CD4-positive, alpha-beta T cell (primary cell): Measurements from ENCODE around the gene DCST2. TPM values are rescaled to one million over a fixed set of nuclear protein-coding genes. Genes with fewer than 3 reads are reported as not detected.
A peak's percentile ranks its signal among the peaks of the same experiment; 100 is the strongest.

ENCODE experiments used
- ATAC-seq: fragments of 200-7000 bp; cut with Tn5 transposase; one replicate; pipeline ENCODE4 v1.10.0; 2022; ENCODE audit warnings: mild to moderate bottlenecking; ENCODE audit not compliant: poor library complexity
- CTCF ChIA-PET: fragments of 350-600 bp; sonication (Branson Sonifier 250); formaldehyde crosslinking; loops from one replicate; lab custom pipeline; 2021; ENCODE audit warnings: antibody characterized with exemption, inconsistent platforms; lab: Charles Lee
- POLR2A ChIA-PET: fragments of 350-600 bp; sonication (Branson Sonifier 250); formaldehyde crosslinking; loops from one replicate; lab custom pipeline; 2021; ENCODE audit warnings: antibody characterized with exemption, inconsistent platforms; lab: Charles Lee
- DNase-seq, 14 experiments: peaks; one replicate each; pipeline ENCODE4 v3.0.0-alpha.2; 2013 to 2020; ENCODE audit warnings: mixed read lengths in 2 of 14
- H3K27ac ChIP-seq, 2 donors: one replicate each; pipeline versions ENCODE4 v1.5.1 to v1.7.0; 2013; ENCODE audit warnings: low read length in 2 of 2, low read depth in 1 of 2, mild to moderate bottlenecking in 1 of 2
- H3K27me3 ChIP-seq, 2 experiments: 1 replicate in 1 of 2; 2 replicates in 1 of 2; pipeline versions ENCODE4 v1.6.1 to v1.7.0; 2013; ENCODE audit warnings: low read length in 2 of 2, control low read depth in 1 of 2, mild to moderate bottlenecking in 1 of 2, moderate library complexity in 1 of 2; ENCODE audit not compliant: insufficient read depth in 2 of 2, control insufficient read depth in 1 of 2
- H3K36me3 ChIP-seq: one replicate; pipeline ENCODE4 v1.6.1; 2013; ENCODE audit warnings: low read length, control low read depth; ENCODE audit not compliant: insufficient read depth
- H3K4me1 ChIP-seq: one replicate; pipeline ENCODE4 v1.6.1; 2013; ENCODE audit warnings: low read length, control low read depth; ENCODE audit not compliant: insufficient read depth
- H3K4me3 ChIP-seq: one replicate; pipeline ENCODE4 v1.5.1; 2013; ENCODE audit warnings: mild to moderate bottlenecking, low read length, moderate library complexity
- H3K9me3 ChIP-seq, 2 experiments: 1 replicate in 1 of 2; 2 replicates in 1 of 2; pipeline versions ENCODE4 v1.6.1 to v1.7.0; 2013; ENCODE audit warnings: low read length in 2 of 2, mild to moderate bottlenecking in 2 of 2, control low read depth in 1 of 2, moderate library complexity in 1 of 2; ENCODE audit not compliant: control insufficient read depth in 1 of 2, insufficient read depth in 1 of 2
- H3K27ac Mint-ChIP-seq: one replicate; pipeline ENCODE4 v1.8.0; 2020; ENCODE audit warnings: mixed read lengths
- H3K27me3 Mint-ChIP-seq: one replicate; pipeline ENCODE4 v1.8.0; 2021; ENCODE audit warnings: mixed read lengths
- H3K36me3 Mint-ChIP-seq: one replicate; pipeline ENCODE4 v1.8.0; 2021; ENCODE audit warnings: low read depth, mixed read lengths
- H3K4me1 Mint-ChIP-seq: one replicate; pipeline ENCODE4 v1.8.0; 2021; ENCODE audit warnings: low read depth, mixed read lengths
- H3K4me3 Mint-ChIP-seq: one replicate; pipeline ENCODE4 v1.8.0; 2020; ENCODE audit warnings: mild to moderate bottlenecking, mixed read lengths
- H3K9me3 Mint-ChIP-seq: one replicate; pipeline ENCODE4 v1.8.0; 2020; ENCODE audit warnings: mixed read lengths
- CTCF ChIP-seq: fragments of 200-600 bp; IDR thresholded peaks from one replicate; pipeline ENCODE4 v1.8.0; 2022; ENCODE audit warnings: antibody characterized with exemption, mild to moderate bottlenecking
- intact Hi-C, 2 experiments: fragments of 100-400 bp; cut with DNase I in 1 of 2; cut with micrococcal nuclease in 1 of 2; formaldehyde crosslinking; loops; one replicate each; pipeline versions ENCODE4 v1.15.1 to v1.9.0; 2023 to 2025; cut with DNase I, micrococcal nuclease
- total RNA-seq, 174 experiments: library from RNA in 2 of 174; stranded (reverse) in 2 of 174; gene quantifications; one replicate each; pipeline ENCODE4 v1.2.3 and lab custom pipeline; 2021 to 2026

Gene DCST2
- total RNA-seq, 2 experiments from 2014 or later, result 1.4 to 2.2 TPM

GRCh38 chr1:155079487-155080311, 46.1 kb upstream of the DCST2 start:
- ChIA-PET CTCF (interaction anchor here (1.1 to 2.0 kb wide), 4 partner anchors 9 to 18 kb away, joined by 3 to 8 read pairs (median 6); no protein-coding TSS in a partner anchor), POLR2A (interaction anchor here (1.3 to 2.6 kb wide), 3 partner anchors 9 to 93 kb away, joined by 5 to 7 read pairs (median 6); partner anchors contain the start of genes ADAM15 and KRTCAP2)
- Histone ChIP-seq H3K36me3 (no peaks in the 10 kb centered on the region), H3K9me3 (peaks cover 0 to 30% of the 10 kb centered on the region in 2 experiments), H3K27me3 (peaks cover 46% of the 10 kb centered on the region in 2 experiments), H3K4me1 (peaks cover 69% of the 10 kb centered on the region), H3K4me3 (peak overlapping the region; percentile 48), H3K27ac (no peak overlapping the region)
- no peak for TF ChIP-seq CTCF
- Mint-ChIP-seq H3K4me3 (peak overlapping the region; percentile 86), H3K36me3 (peaks cover under 1% of the 10 kb centered on the region), H3K27ac (peak overlapping the region; percentile 1), H3K27me3 (peaks cover 40% of the 10 kb centered on the region), H3K9me3 (no peaks in the 10 kb centered on the region), H3K4me1 (peaks cover 59% of the 10 kb centered on the region)
- intact Hi-C loops, result loop anchor here (10.0 kb wide), 4 partner anchors 125 to 755 kb away; partner anchors contain the start of genes AQP10 (in 1 of the 2), ATP8B2 (in 1 of the 2), IL6R (in 1 of the 2) and PBXIP1 (in 1 of the 2)
- DNase-seq (peak in 5 of 14 experiments; percentile 24 to 61 (median 53)), ATAC-seq (peak; percentile 28)

- no peak for DNase-seq
- POLR2A ChIA-PET, result interaction anchor here (0.8 to 2.6 kb wide), 6 partner anchors 9 to 94 kb away, joined by 3 to 6 read pairs (median 4); partner anchors contain the start of genes ADAM15, EFNA4 and KRTCAP2
- Histone ChIP-seq H3K4me1 (peaks cover 63% of the 10 kb centered on the region), H3K27me3 (peaks cover 43% of the 10 kb centered on the region in 2 experiments), H3K27ac (no peak overlapping the region), H3K36me3 (no peaks in the 10 kb centered on the region), H3K4me3 (peak overlapping the region; percentile 48), H3K9me3 (peaks cover 0 to 30% of the 10 kb centered on the region in 2 experiments)
- Mint-ChIP-seq H3K27me3 (peaks cover 34% of the 10 kb centered on the region), H3K4me3 (peak overlapping the region; percentile 86), H3K9me3 (no peaks in the 10 kb centered on the region), H3K27ac (peak overlapping the region; percentile 1), H3K36me3 (no peaks in the 10 kb centered on the region), H3K4me1 (peaks cover 53% of the 10 kb centered on the region)
- CTCF ChIA-PET, result interaction anchor here (0.8 to 1.5 kb wide), 2 partner anchors 9 to 18 kb away, joined by 3 to 6 read pairs; no protein-coding TSS in a partner anchor
- intact Hi-C loops, result no loop called here
- TF ChIP-seq CTCF, result no peak
- ATAC-seq, result peak; percentile 5
Measured at GRCh38 chr1:155079210-155079486, 45.6 kb upstream of the DCST2 start.

- DNase-seq (peak in 13 of 14 experiments; percentile 33 to 79 (median 60)), ATAC-seq (peak; percentile 25)
- Mint-ChIP-seq H3K9me3 (no peaks in the 10 kb centered on the region), H3K4me1 (peaks cover 53% of the 10 kb centered on the region), H3K27ac (peak within 1 kb of the TSS; percentile 5), H3K4me3 (peak within 1 kb of the TSS; percentile 86), H3K36me3 (no peaks in the 10 kb centered on the region), H3K27me3 (peaks cover 29% of the 10 kb centered on the region)
- H3K4me1 ChIP-seq, result peaks cover 62% of the 10 kb centered on the region
- intact Hi-C loops, result no loop called here
- peak within 1 kb of the TSS; percentile 48 for H3K4me3 ChIP-seq
- peaks cover 38% of the 10 kb centered on the region in 2 experiments for H3K27me3 ChIP-seq
- no peaks in the 10 kb centered on the region for H3K36me3 ChIP-seq
- CTCF ChIA-PET, result interaction anchor here (0.8 to 1.5 kb wide), 4 partner anchors 8 to 17 kb away, joined by 3 to 6 read pairs (median 3); no protein-coding TSS in a partner anchor
- TF ChIP-seq CTCF, result no peak
- peaks cover 0 to 30% of the 10 kb centered on the region in 2 experiments for H3K9me3 ChIP-seq
- POLR2A ChIA-PET, result interaction anchor here (0.8 to 2.6 kb wide), 6 partner anchors 8 to 94 kb away, joined by 3 to 6 read pairs (median 4); partner anchors contain the start of genes ADAM15, EFNA4 and KRTCAP2
- H3K27ac ChIP-seq, result no peak within 1 kb of the TSS
Measured at GRCh38 chr1:155078469-155079209, 45.1 kb upstream of the DCST2 start, which contains the start of gene EFNA3. Gene EFNA3 (plus strand): TSS chr1:155078837. CDS start chr1:155078942, 105 bp downstream.
